Left ventricle myocardium inferior (tissue), 1 donor: Measurements from ENCODE around the gene CUX1. TPM values are rescaled to one million over a fixed set of nuclear protein-coding genes. Genes with fewer than 3 reads are reported as not detected.

Source experiments
- DNase-seq: peaks from one replicate; pipeline ENCODE4 v3.0.0-alpha.2; 2020
- H3K27ac ChIP-seq: fragments of 200-600 bp; replicated peaks from 2 replicates; pipeline ENCODE4 v1.8.0; 2021
- H3K27me3 ChIP-seq: fragments of 200-600 bp; 2 replicates; pipeline ENCODE4 v1.8.0; 2021; ENCODE audit warnings: low read depth
- H3K36me3 ChIP-seq: fragments of 200-600 bp; 2 replicates; pipeline ENCODE4 v1.8.0; 2021
- H3K4me1 ChIP-seq: fragments of 200-600 bp; 2 replicates; pipeline ENCODE4 v1.8.0; 2021
- H3K4me3 ChIP-seq: fragments of 200-600 bp; 2 replicates; pipeline ENCODE4 v1.8.0; 2021; ENCODE audit warnings: mild to moderate bottlenecking, moderate library complexity
- H3K9me3 ChIP-seq: fragments of 200-600 bp; replicated peaks from 2 replicates; pipeline ENCODE4 v1.8.0; 2021
- intact Hi-C: fragments of 100-400 bp; cut with micrococcal nuclease; formaldehyde crosslinking; loops from one replicate; pipeline ENCODE4 v1.11.0; 2022
- total RNA-seq: library from RNA; stranded (reverse); fragmentation: NEBNext Ultra II Directional; extraction: Animal tissue kit (Norgen Biotek cat#: 25700); gene quantifications from one replicate; pipeline ENCODE4 v1.2.1, GENCODE V29; 2021
- TF ChIP-seq, protein P1 (sequence below): fragments of 200-600 bp; IDR thresholded peaks from 2 replicates; pipeline ENCODE4 v1.8.0; 2021; ENCODE audit warnings: antibody characterized with exemption, mild to moderate bottlenecking, borderline replicate concordance
- donor health status: DM: no; HTN: yes; CAD: no; lungs with severe emphysema.

Gene CUX1
- total RNA-seq, 1 donor from 2014 or later, result 125 TPM

- TF ChIP-seq, protein P1, sequence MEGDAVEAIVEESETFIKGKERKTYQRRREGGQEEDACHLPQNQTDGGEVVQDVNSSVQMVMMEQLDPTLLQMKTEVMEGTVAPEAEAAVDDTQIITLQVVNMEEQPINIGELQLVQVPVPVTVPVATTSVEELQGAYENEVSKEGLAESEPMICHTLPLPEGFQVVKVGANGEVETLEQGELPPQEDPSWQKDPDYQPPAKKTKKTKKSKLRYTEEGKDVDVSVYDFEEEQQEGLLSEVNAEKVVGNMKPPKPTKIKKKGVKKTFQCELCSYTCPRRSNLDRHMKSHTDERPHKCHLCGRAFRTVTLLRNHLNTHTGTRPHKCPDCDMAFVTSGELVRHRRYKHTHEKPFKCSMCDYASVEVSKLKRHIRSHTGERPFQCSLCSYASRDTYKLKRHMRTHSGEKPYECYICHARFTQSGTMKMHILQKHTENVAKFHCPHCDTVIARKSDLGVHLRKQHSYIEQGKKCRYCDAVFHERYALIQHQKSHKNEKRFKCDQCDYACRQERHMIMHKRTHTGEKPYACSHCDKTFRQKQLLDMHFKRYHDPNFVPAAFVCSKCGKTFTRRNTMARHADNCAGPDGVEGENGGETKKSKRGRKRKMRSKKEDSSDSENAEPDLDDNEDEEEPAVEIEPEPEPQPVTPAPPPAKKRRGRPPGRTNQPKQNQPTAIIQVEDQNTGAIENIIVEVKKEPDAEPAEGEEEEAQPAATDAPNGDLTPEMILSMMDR, result no peak
- Histone ChIP-seq H3K27ac (no peak overlapping the region), H3K4me3 (no peak overlapping the region), H3K9me3 (no peaks in the 10 kb centered on the region), H3K4me1 (peaks cover 21% of the 10 kb centered on the region), H3K27me3 (no peaks in the 10 kb centered on the region), H3K36me3 (no peaks in the 10 kb centered on the region)
- intact Hi-C loops, result no loop called here
- no peak for DNase-seq
Observed at GRCh38 chr7:101988513-101988912, 171.1 kb downstream of the CUX1 start.

GRCh38 chr7:101989101-101989500, 171.7 kb downstream of the CUX1 start:
- H3K27ac ChIP-seq, result no peak overlapping the region
- H3K4me3 ChIP-seq, result no peak overlapping the region
- intact Hi-C loops, result no loop called here
- TF ChIP-seq, protein P1, result no peak
- no peaks in the 10 kb centered on the region for H3K9me3 ChIP-seq
- peaks cover 21% of the 10 kb centered on the region for H3K4me1 ChIP-seq
- H3K27me3 ChIP-seq, result no peaks in the 10 kb centered on the region
- H3K36me3 ChIP-seq, result no peaks in the 10 kb centered on the region
- no peak for DNase-seq

DNA sequence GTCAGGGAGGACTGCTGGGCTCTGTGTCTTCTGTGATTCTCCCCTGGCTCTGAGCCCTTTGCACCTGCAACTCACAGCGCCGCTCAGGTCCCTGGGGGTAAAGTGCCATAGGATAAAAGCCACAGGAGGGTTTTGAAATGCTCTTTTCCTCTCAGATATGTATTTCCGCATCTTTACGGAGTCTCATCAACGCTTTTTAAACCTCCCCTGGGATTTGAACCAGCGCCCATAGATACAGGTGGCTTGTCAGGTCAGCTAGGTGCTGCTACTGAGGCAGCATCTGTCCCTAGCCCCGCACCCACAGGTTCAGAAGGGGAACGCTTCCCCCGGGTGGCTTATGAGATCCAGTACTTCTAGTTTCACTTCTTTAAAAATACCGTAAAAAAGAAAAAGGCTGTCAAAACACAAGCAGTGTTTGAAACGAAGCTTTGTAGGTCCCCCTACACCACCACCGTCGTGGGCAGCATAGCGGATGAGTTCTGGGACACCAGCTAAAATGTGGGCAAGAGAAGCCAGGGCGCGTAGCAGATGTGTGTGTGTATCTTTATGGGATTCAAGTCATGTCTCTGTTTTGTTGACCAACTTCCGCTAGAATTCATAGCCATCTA, 173.5 kb downstream of the CUX1 start:
- Histone ChIP-seq H3K4me3 (no peak overlapping the region), H3K27ac (no peak overlapping the region), H3K9me3 (no peaks in the 10 kb centered on the region), H3K27me3 (no peaks in the 10 kb centered on the region), H3K36me3 (no peaks in the 10 kb centered on the region), H3K4me1 (peaks cover 10% of the 10 kb centered on the region)
- DNase-seq, result no peak
- intact Hi-C loops, result no loop called here
- TF ChIP-seq, protein P1, result no peak

DNA sequence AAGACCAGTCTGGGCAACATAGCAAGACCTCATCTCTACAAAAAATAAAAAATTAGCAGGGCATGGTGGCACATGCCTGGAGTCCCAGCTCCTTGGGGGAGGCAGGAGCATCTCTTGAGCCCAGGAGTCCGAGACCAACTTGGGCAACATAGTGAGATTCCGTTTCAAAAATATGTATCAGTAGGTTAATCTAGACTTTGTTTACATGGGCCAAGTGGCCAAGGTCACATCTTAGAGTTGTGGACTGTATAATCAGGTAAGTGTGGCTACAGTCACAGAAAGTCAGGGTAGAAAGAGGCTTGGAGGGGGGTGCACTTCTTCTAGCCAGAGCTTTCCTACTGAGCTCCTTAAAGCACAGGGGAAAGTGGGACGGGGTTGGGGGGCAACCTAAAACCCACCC, 174.4 kb downstream of the CUX1 start:
- H3K9me3 ChIP-seq, result no peaks in the 10 kb centered on the region
- H3K4me1 ChIP-seq, result peaks cover under 1% of the 10 kb centered on the region
- no peak overlapping the region for H3K4me3 ChIP-seq
- H3K27me3 ChIP-seq, result no peaks in the 10 kb centered on the region
- TF ChIP-seq, protein P1, result no peak
- intact Hi-C loops, result no loop called here
- no peaks in the 10 kb centered on the region for H3K36me3 ChIP-seq
- DNase-seq, result no peak
- no peak overlapping the region for H3K27ac ChIP-seq

DNA sequence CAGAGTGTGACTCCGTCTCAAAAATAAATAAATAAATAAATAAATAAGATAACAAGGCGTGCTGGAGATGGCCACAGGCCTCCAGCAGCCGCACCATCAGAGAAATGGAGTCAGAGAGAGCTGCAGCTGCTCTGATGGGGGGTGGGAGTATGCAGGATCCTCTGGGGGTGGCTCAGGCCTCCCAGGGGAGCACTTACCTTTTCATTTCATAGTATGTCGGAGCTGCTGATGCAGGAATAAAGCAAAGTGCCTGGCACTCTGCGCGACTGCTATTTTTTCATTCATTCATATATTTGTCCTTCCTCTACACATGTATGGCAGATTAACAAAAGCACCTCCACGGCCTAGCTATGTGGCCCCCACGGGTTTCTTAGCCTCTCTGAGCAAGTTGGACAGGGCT, 175.9 kb downstream of the CUX1 start:
- H3K27ac ChIP-seq, result no peak overlapping the region
- H3K9me3 ChIP-seq, result no peaks in the 10 kb centered on the region
- H3K27me3 ChIP-seq, result no peaks in the 10 kb centered on the region
- no peak for DNase-seq
- H3K4me1 ChIP-seq, result peaks cover 5% of the 10 kb centered on the region
- no peaks in the 10 kb centered on the region for H3K36me3 ChIP-seq
- TF ChIP-seq, protein P1, result no peak
- H3K4me3 ChIP-seq, result no peak overlapping the region
- intact Hi-C loops, result no loop called here
